Panc1 (cell line): ENCODE results near the gene SLC4A1AP.

Source experiments
- CTCF ChIP-seq: fragments of 450-650 bp; IDR thresholded peaks from 2 replicates; pipeline ENCODE4 v1.5.1; 2017; ENCODE audit warnings: mild to moderate bottlenecking
- REST ChIP-seq, 2 experiments: IDR thresholded peaks; 2 replicates each; pipeline ENCODE4 v1.6.1; 2011 to 2012; ENCODE audit warnings: low read depth in 2 of 2, control low read depth in 1 of 2, low read length in 1 of 2, mild to moderate bottlenecking in 1 of 2, moderate library complexity in 1 of 2; ENCODE audit not compliant: insufficient read depth in 1 of 2

- TF ChIP-seq REST (IDR thresholded peaks at IDR 0.05; ENCODE audit: insufficient read depth in 1 of 2, low read depth in 2 of 2, low read length in 1 of 2) (no peak), CTCF (no peak)
Measured at GRCh38 chr2:27681841-27682240, 18.2 kb downstream of the SLC4A1AP start.
